Esophagus squamous epithelium (tissue), 4 donors: ENCODE measurements around the gene FNDC8.

Experiments
- POLR2A ChIP-seq, 4 donors: fragments of 450-650 bp; IDR thresholded peaks; one replicate each; pipeline ENCODE4 v1.6.1; 2017; ENCODE audit warnings: antibody characterized with exemption in 4 of 4, mild to moderate bottlenecking in 4 of 4, moderate library complexity in 3 of 4
- TF ChIP-seq, protein P1 (sequence below), 6 experiments: fragments of 450-650 bp in 4 of 6; fragments of 200-600 bp in 2 of 6; sonication (generic) in 2 of 6; IDR thresholded peaks; one replicate each; pipeline ENCODE4 v1.5.1; 2016 to 2019; ENCODE audit warnings: antibody characterized with exemption in 6 of 6, mild to moderate bottlenecking in 4 of 6, moderate library complexity in 4 of 6

DNA sequence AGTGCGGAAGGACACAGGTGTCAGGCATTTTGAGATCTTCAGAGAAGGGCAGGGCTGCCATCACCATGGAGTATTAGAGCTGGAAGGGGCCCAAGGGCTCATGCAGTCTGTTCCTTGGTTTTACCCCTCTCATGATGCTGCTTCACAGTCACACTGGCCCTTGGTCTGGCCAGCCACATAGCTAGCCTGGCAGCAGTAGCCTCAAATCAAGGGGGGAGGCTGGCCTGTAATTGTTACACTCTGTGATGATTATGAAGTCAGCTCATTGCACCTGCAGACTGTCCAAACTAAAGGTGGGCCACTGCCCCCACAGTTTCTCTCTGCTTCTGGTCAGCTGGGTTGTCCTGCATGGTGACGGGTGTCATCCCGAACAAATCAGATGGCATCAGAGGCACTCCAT is at the start of gene FNDC8:
- TF ChIP-seq, protein P1, sequence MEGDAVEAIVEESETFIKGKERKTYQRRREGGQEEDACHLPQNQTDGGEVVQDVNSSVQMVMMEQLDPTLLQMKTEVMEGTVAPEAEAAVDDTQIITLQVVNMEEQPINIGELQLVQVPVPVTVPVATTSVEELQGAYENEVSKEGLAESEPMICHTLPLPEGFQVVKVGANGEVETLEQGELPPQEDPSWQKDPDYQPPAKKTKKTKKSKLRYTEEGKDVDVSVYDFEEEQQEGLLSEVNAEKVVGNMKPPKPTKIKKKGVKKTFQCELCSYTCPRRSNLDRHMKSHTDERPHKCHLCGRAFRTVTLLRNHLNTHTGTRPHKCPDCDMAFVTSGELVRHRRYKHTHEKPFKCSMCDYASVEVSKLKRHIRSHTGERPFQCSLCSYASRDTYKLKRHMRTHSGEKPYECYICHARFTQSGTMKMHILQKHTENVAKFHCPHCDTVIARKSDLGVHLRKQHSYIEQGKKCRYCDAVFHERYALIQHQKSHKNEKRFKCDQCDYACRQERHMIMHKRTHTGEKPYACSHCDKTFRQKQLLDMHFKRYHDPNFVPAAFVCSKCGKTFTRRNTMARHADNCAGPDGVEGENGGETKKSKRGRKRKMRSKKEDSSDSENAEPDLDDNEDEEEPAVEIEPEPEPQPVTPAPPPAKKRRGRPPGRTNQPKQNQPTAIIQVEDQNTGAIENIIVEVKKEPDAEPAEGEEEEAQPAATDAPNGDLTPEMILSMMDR (IDR thresholded peaks at IDR 0.05) = no peak
- no peak for TF ChIP-seq POLR2A (IDR thresholded peaks at IDR 0.05)
